K562 (cell line): Measurements from ENCODE around the gene COG4. TPM values are rescaled to one million over a fixed set of nuclear protein-coding genes. Genes with fewer than 3 reads are reported as not detected.
A peak's percentile ranks its signal among the peaks of the same experiment; 100 is the strongest.

Experiments used
- ATF7 ChIP-seq: fragments of 450-650 bp; IDR thresholded peaks from 2 replicates; pipeline ENCODE4 v1.7.1; 2014; ENCODE audit warnings: mild to moderate bottlenecking, moderate library complexity
- BRCA1 ChIP-seq, 2 experiments: fragments of 450-650 bp in 1 of 2; sonication (generic) in 1 of 2; formaldehyde crosslinking in 1 of 2; IDR thresholded peaks; 2 replicates each; pipeline versions ENCODE4 v1.5.0 to v1.6.1; 2017 to 2020; ENCODE audit warnings: mild to moderate bottlenecking in 1 of 2, missing genetic modification reagents in 1 of 2
- CC2D1A ChIP-seq: fragments of 450-650 bp; IDR thresholded peaks from 2 replicates; pipeline ENCODE4 v1.6.1; 2017; ENCODE audit warnings: mild to moderate bottlenecking
- CCNT2 ChIP-seq: IDR thresholded peaks from 2 replicates; pipeline ENCODE4 v1.6.1; 2011; ENCODE audit warnings: borderline replicate concordance, low read depth, mild to moderate bottlenecking, moderate library complexity, mixed read lengths, low read length; ENCODE audit not compliant: insufficient read length; ENCODE audit errors: extremely low read depth
- FOXA3 ChIP-seq, 2 experiments: fragments of 450-650 bp in 1 of 2; sonication (generic) in 1 of 2; formaldehyde crosslinking; IDR thresholded peaks in 1 of 2; conservative IDR thresholded peaks in 1 of 2; 2 replicates each; pipeline versions ENCODE4 v1.4.0 to v1.8.0; 2020 to 2022; ENCODE audit warnings: mild to moderate bottlenecking in 2 of 2, missing genetic modification reagents in 1 of 2
- ID3 ChIP-seq, 2 experiments: fragments of 250-450 bp in 1 of 2; fragments of 450-650 bp in 1 of 2; sonication (Bioruptor Pico) in 1 of 2; IDR thresholded peaks; 2 replicates each; pipeline versions ENCODE4 v1.6.1 to v1.8.0; 2016 to 2021; ENCODE audit warnings: mild to moderate bottlenecking in 2 of 2, moderate library complexity in 2 of 2, missing compliant biosample characterization in 1 of 2, missing genetic modification characterization in 1 of 2
- RERE ChIP-seq: sonication (generic); formaldehyde crosslinking; IDR thresholded peaks from 2 replicates; pipeline ENCODE4 v1.8.0; 2023; ENCODE audit warnings: missing genetic modification reagents, mild to moderate bottlenecking, borderline replicate concordance
- RUNX1 ChIP-seq: sonication (generic); IDR thresholded peaks from 2 replicates; pipeline ENCODE4 v1.6.1; 2016; ENCODE audit warnings: antibody characterized with exemption, low read depth
- SP2 ChIP-seq: IDR thresholded peaks from 2 replicates; pipeline ENCODE4 v1.6.1; 2011; ENCODE audit warnings: mild to moderate bottlenecking, low read depth, low read length, moderate library complexity; ENCODE audit not compliant: poor library complexity, severe bottlenecking; ENCODE audit errors: extremely low read depth
- SRSF3 ChIP-seq: fragments of 200-400 bp; formaldehyde crosslinking; IDR thresholded peaks from 2 replicates; pipeline ENCODE4 v1.6.1; 2016; ENCODE audit warnings: mild to moderate bottlenecking, low read length, moderate library complexity; ENCODE audit not compliant: insufficient read depth
- TARDBP ChIP-seq: fragments of 450-650 bp; IDR thresholded peaks from 2 replicates; pipeline ENCODE4 v1.6.1; 2016
- ZBTB12 ChIP-seq: fragments of 250-450 bp; sonication (Bioruptor Pico); IDR thresholded peaks from 2 replicates; pipeline ENCODE4 v1.4.0; 2020
- ZNF507 ChIP-seq: conservative IDR thresholded peaks from 2 replicates; pipeline ENCODE4 v1.6.1; 2017; ENCODE audit warnings: missing genetic modification characterization, missing compliant biosample characterization
- polyA plus RNA-seq, 8 experiments: library from polyadenylated mRNA; depleted of rRNA in 4 of 8; stranded (reverse) in 5 of 8; unstranded in 3 of 8; fragments of >200 nt; fragmentation: Nextera tagmentation in 2 of 8; fragmentation: Illumina TruSeq in 1 of 8; extraction: Ambion mirVana in 2 of 8; extraction: Trizol in 1 of 8; gene quantifications; 2 replicates each; pipeline versions ENCODE4 v1.2.1 to v1.2.3, GENCODE V29; 2011 to 2014; ENCODE audit warnings: inconsistent platforms in 1 of 8, missing spikeins in 1 of 8
- total RNA-seq, 7 experiments: library from RNA; depleted of rRNA in 6 of 7; stranded (reverse); fragments of >200 nt in 6 of 7; fragmentation: Illumina TruSeq in 2 of 7; extraction: Trizol in 2 of 7; gene quantifications; 2 replicates each; pipeline versions ENCODE4 v1.2.1 to v1.2.3, GENCODE V29; 2011 to 2021; ENCODE audit warnings: low replicate concordance in 1 of 7
- TF ChIP-seq, protein P1 (sequence below): sonication (generic); formaldehyde crosslinking; IDR thresholded peaks from 2 replicates; pipeline ENCODE4 v1.8.1; 2023; ENCODE audit warnings: missing genetic modification reagents, mild to moderate bottlenecking, borderline replicate concordance

The COG4 gene
- total and polyA plus RNA-seq, 9 of the 15 experiments (the other 6 are each of a cell fraction or from before 2014, with no cell fraction given), result 13.7 to 73.9 (median 44.2) TPM

DNA sequence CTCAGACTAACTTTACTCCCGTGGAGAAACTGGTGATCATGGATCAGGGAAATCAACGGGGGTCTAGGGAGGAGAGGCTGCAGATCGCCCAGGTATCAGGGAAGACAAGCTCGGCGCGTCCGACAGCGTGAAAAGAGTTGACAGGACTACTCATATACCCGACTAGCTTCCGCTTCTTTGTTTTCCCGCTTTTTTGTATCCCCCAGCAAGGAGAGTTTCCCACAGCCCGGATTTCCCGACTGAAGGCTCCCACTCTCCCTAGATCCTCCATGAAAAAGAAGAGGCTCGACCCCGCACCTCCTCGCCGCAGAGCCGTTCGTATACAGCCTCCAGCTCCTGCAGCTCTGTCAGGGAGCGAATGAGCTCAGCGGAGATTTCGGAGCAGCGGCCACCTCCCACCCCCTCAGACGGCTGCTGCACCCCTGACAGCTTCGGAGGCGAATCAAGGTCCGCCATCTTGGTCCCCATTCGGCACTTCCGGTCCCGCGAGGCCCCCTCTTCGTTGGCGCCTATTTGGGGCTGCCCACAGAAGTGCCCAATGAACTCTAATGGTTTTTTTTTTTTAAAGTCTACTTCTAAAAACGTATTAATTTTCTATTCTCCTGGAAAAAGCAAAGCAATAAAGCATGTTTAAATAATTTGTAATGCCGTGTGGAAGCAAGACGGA, at the start of gene COG4 (continued):
- TF ChIP-seq, protein P1, sequence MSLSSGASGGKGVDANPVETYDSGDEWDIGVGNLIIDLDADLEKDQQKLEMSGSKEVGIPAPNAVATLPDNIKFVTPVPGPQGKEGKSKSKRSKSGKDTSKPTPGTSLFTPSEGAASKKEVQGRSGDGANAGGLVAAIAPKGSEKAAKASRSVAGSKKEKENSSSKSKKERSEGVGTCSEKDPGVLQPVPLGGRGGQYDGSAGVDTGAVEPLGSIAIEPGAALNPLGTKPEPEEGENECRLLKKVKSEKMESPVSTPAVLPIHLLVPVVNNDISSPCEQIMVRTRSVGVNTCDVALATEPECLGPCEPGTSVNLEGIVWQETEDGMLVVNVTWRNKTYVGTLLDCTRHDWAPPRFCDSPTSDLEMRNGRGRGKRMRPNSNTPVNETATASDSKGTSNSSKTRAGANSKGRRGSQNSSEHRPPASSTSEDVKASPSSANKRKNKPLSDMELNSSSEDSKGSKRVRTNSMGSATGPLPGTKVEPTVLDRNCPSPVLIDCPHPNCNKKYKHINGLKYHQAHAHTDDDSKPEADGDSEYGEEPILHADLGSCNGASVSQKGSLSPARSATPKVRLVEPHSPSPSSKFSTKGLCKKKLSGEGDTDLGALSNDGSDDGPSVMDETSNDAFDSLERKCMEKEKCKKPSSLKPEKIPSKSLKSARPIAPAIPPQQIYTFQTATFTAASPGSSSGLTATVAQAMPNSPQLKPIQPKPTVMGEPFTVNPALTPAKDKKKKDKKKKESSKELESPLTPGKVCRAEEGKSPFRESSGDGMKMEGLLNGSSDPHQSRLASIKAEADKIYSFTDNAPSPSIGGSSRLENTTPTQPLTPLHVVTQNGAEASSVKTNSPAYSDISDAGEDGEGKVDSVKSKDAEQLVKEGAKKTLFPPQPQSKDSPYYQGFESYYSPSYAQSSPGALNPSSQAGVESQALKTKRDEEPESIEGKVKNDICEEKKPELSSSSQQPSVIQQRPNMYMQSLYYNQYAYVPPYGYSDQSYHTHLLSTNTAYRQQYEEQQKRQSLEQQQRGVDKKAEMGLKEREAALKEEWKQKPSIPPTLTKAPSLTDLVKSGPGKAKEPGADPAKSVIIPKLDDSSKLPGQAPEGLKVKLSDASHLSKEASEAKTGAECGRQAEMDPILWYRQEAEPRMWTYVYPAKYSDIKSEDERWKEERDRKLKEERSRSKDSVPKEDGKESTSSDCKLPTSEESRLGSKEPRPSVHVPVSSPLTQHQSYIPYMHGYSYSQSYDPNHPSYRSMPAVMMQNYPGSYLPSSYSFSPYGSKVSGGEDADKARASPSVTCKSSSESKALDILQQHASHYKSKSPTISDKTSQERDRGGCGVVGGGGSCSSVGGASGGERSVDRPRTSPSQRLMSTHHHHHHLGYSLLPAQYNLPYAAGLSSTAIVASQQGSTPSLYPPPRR (CRISPR knock-in tag), result no peak
- TF ChIP-seq SP2 (no peak), BRCA1 (IDR thresholded peaks at IDR 0.05) (no peak), BRCA1 (CRISPR knock-in tag; IDR thresholded peaks at IDR 0.05) (no peak), RUNX1 (no peak), FOXA3 (CRISPR knock-in tag; conservative IDR thresholded peaks at IDR 0.05 in 1 of 2, IDR thresholded peaks at IDR 0.05 in 1 of 2) (no peak), RERE (CRISPR knock-in tag) (no peak), ATF7 (0 out of 2 replicates have a peak, but pooled peaks have one; percentile 40), ZNF507 (tag) (no peak), TARDBP (no peak), ZBTB12 (CRISPR knock-in tag) (no peak), ID3 (CRISPR knock-in tag; IDR thresholded peaks at IDR 0.05) (no peak), ID3 (tag; IDR thresholded peaks at IDR 0.05) (no peak), CC2D1A (no peak), CCNT2 (no peak), SRSF3 (no peak)
